SK-N-SH treated with all-trans-retinoic acid at 6 μM for 48 hours (cell line): ENCODE measurements around the gene TMEM125.

ENCODE experiments used
- ATAC-seq: fragments of 200-7000 bp; cut with Tn5 transposase; 3 replicates; pipeline ENCODE4 v1.9.1; 2020; ENCODE audit warnings: mild to moderate bottlenecking, moderate library complexity
- ARNTL ChIP-seq: fragments of 450-650 bp; formaldehyde crosslinking; IDR thresholded peaks from 2 replicates; pipeline ENCODE4 v1.5.0; 2020; ENCODE audit warnings: low read depth, mild to moderate bottlenecking, moderate library complexity, borderline replicate concordance
- BACH2 ChIP-seq: fragments of 250-450 bp; sonication (Bioruptor Pico); IDR thresholded peaks from 2 replicates; pipeline ENCODE4 v1.9.0; 2021; ENCODE audit warnings: mild to moderate bottlenecking, borderline replicate concordance
- CREB5 ChIP-seq: fragments of 250-450 bp; sonication (Bioruptor Pico); IDR thresholded peaks from 2 replicates; pipeline ENCODE4 v1.5.1; 2020; ENCODE audit warnings: low read depth, mild to moderate bottlenecking, moderate library complexity
- CSDC2 ChIP-seq: fragments of 250-450 bp; sonication (Bioruptor Pico); IDR thresholded peaks from 2 replicates; pipeline ENCODE4 v1.5.0; 2020; ENCODE audit warnings: mild to moderate bottlenecking, moderate library complexity
- CSRNP3 ChIP-seq: fragments of 250-450 bp; sonication (Bioruptor Pico); IDR thresholded peaks from 2 replicates; pipeline ENCODE4 v1.5.1; 2021; ENCODE audit warnings: mild to moderate bottlenecking, moderate library complexity
- ESRRG ChIP-seq: fragments of 250-450 bp; sonication (Bioruptor Pico); IDR thresholded peaks from 2 replicates; pipeline ENCODE4 v1.6.1; 2021; ENCODE audit warnings: mild to moderate bottlenecking
- GLIS3 ChIP-seq: fragments of 250-450 bp; sonication (Bioruptor Pico); IDR thresholded peaks from 2 replicates; pipeline ENCODE4 v1.5.0; 2020; ENCODE audit warnings: mild to moderate bottlenecking, moderate library complexity
- ISL1 ChIP-seq: fragments of 250-450 bp; sonication (Bioruptor Pico); IDR thresholded peaks from 2 replicates; pipeline ENCODE4 v2.1.2; 2022; ENCODE audit warnings: mild to moderate bottlenecking, moderate library complexity
- OSR1 ChIP-seq: fragments of 250-450 bp; sonication (Bioruptor Pico); IDR thresholded peaks from 2 replicates; pipeline ENCODE4 v1.8.0; 2022; ENCODE audit warnings: moderate library complexity, mild to moderate bottlenecking, inconsistent platforms
- POU6F1 ChIP-seq: fragments of 250-450 bp; sonication (Bioruptor Pico); IDR thresholded peaks from 2 replicates; pipeline ENCODE4 v1.8.0; 2021; ENCODE audit warnings: low read depth, mild to moderate bottlenecking, moderate library complexity, borderline replicate concordance
- PPARA ChIP-seq: fragments of 250-450 bp; sonication (Bioruptor Pico); IDR thresholded peaks from 2 replicates; pipeline ENCODE4 v1.5.0; 2020; ENCODE audit warnings: mild to moderate bottlenecking, borderline replicate concordance
- RARB ChIP-seq: fragments of 250-450 bp; sonication (Bioruptor Pico); IDR thresholded peaks from 2 replicates; pipeline ENCODE4 v1.8.0; 2021; ENCODE audit warnings: mild to moderate bottlenecking, moderate library complexity
- SNAI2 ChIP-seq: fragments of 250-450 bp; sonication (Bioruptor Pico); IDR thresholded peaks from 2 replicates; pipeline ENCODE4 v1.5.0; 2020; ENCODE audit warnings: mild to moderate bottlenecking, moderate library complexity
- TCF4 ChIP-seq: fragments of 250-450 bp; sonication (Bioruptor Pico); IDR thresholded peaks from 2 replicates; pipeline ENCODE4 v1.8.0; 2021; ENCODE audit warnings: mild to moderate bottlenecking, moderate library complexity, borderline replicate concordance
- TOX ChIP-seq: fragments of 250-450 bp; sonication (Bioruptor Pico); IDR thresholded peaks from 2 replicates; pipeline ENCODE4 v1.8.0; 2021; ENCODE audit warnings: mild to moderate bottlenecking, moderate library complexity, borderline replicate concordance
- TSHZ2 ChIP-seq: fragments of 250-450 bp; sonication (Bioruptor Pico); IDR thresholded peaks from 2 replicates; pipeline ENCODE4 v1.5.0; 2020; ENCODE audit warnings: mild to moderate bottlenecking, moderate library complexity
- ZC3H10 ChIP-seq: fragments of 250-450 bp; sonication (Bioruptor Pico); IDR thresholded peaks from 2 replicates; pipeline ENCODE4 v1.5.1; 2021; ENCODE audit warnings: mild to moderate bottlenecking, moderate library complexity
- ZFP30 ChIP-seq: fragments of 450-650 bp; formaldehyde crosslinking; IDR thresholded peaks from 2 replicates; pipeline ENCODE4 v1.5.0; 2022; ENCODE audit warnings: mild to moderate bottlenecking, moderate library complexity
- ZNF565 ChIP-seq: fragments of 450-650 bp; formaldehyde crosslinking; conservative IDR thresholded peaks from 2 replicates; pipeline ENCODE4 v1.5.0; 2020; ENCODE audit warnings: low read depth, mild to moderate bottlenecking, moderate library complexity
- ZNF70 ChIP-seq: fragments of 450-650 bp; formaldehyde crosslinking; IDR thresholded peaks from 2 replicates; pipeline ENCODE4 v1.5.0; 2020; ENCODE audit warnings: mild to moderate bottlenecking, moderate library complexity
- TF ChIP-seq, protein P1 (sequence below): fragments of 250-450 bp; sonication (Bioruptor Pico); IDR thresholded peaks from 2 replicates; pipeline ENCODE4 v1.8.0; 2020; ENCODE audit warnings: mild to moderate bottlenecking, moderate library complexity, borderline replicate concordance

TMEM125 gene

GRCh38 chr1:43288785-43289706 lies 19.3 kb downstream of the TMEM125 start:
- ATAC-seq = no peak
- TF ChIP-seq ISL1 (CRISPR knock-in tag) = no peak
- TF ChIP-seq ZFP30 = no peak
- TF ChIP-seq ZC3H10 (CRISPR knock-in tag) = no peak
- TF ChIP-seq ZNF70 (CRISPR knock-in tag) = no peak
- no peak for TF ChIP-seq RARB (CRISPR knock-in tag)
- no peak for TF ChIP-seq GLIS3 (CRISPR knock-in tag)
- TF ChIP-seq, protein P1, sequence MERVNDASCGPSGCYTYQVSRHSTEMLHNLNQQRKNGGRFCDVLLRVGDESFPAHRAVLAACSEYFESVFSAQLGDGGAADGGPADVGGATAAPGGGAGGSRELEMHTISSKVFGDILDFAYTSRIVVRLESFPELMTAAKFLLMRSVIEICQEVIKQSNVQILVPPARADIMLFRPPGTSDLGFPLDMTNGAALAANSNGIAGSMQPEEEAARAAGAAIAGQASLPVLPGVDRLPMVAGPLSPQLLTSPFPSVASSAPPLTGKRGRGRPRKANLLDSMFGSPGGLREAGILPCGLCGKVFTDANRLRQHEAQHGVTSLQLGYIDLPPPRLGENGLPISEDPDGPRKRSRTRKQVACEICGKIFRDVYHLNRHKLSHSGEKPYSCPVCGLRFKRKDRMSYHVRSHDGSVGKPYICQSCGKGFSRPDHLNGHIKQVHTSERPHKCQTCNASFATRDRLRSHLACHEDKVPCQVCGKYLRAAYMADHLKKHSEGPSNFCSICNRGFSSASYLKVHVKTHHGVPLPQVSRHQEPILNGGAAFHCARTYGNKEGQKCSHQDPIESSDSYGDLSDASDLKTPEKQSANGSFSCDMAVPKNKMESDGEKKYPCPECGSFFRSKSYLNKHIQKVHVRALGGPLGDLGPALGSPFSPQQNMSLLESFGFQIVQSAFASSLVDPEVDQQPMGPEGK (CRISPR knock-in tag) = no peak
- no peak for TF ChIP-seq CSRNP3 (CRISPR knock-in tag)
- TF ChIP-seq CSDC2 = no peak
- no peak for TF ChIP-seq ESRRG (CRISPR knock-in tag)
- no peak for TF ChIP-seq CREB5 (CRISPR knock-in tag)
- no peak for TF ChIP-seq POU6F1 (CRISPR knock-in tag)
- TF ChIP-seq, all 23 proteins: peak for 0

GRCh38 chr1:43292216-43292615 lies 22.4 kb downstream of the TMEM125 start:
- TF ChIP-seq ESRRG (CRISPR knock-in tag) (no peak), CREB5 (CRISPR knock-in tag) (no peak), ISL1 (CRISPR knock-in tag) (no peak), ZNF565 (CRISPR knock-in tag) (no peak), TSHZ2 (CRISPR knock-in tag) (no peak), SNAI2 (CRISPR knock-in tag) (no peak), PPARA (no peak), TCF4 (CRISPR knock-in tag) (no peak), BACH2 (CRISPR knock-in tag) (no peak), ARNTL (CRISPR knock-in tag) (no peak), TOX (CRISPR knock-in tag) (no peak), ZNF70 (CRISPR knock-in tag) (no peak), POU6F1 (CRISPR knock-in tag) (no peak), ZC3H10 (CRISPR knock-in tag) (no peak), OSR1 (CRISPR knock-in tag) (no peak), RARB (CRISPR knock-in tag) (no peak), ZFP30 (no peak), GLIS3 (CRISPR knock-in tag) (no peak)
- TF ChIP-seq, protein P1 (CRISPR knock-in tag) = no peak
- ATAC-seq = no peak
